Endothelial cell of umbilical vein (primary cell): ENCODE results near the gene OXA1L. TPM values are rescaled to one million over a fixed set of nuclear protein-coding genes. Genes with fewer than 3 reads are reported as not detected.

Source experiments
- BruUV-seq: library from RNA; stranded (reverse); fragments of 400-500 nt; replicated peaks from 2 replicates; lab custom pipeline; 2021; lab: Mats Ljungman, UMichigan
- CTCF ChIA-PET: fragments of 300-600, 350-600 bp; sonication (Branson Sonifier 250); formaldehyde crosslinking; loops from one replicate; lab custom pipeline; 2021; ENCODE audit warnings: antibody characterized with exemption, inconsistent platforms; lab: Charles Lee
- POLR2A ChIA-PET: fragments of 300-600, 350-600 bp; sonication (Branson Sonifier 250); formaldehyde crosslinking; loops from one replicate; lab custom pipeline; 2021; ENCODE audit warnings: antibody characterized with exemption, inconsistent platforms; lab: Charles Lee
- DNase-seq: peaks from one replicate; pipeline ENCODE4 v3.0.0-alpha.2; 2011; ENCODE audit warnings: low read depth, low spot score
- FAIRE-seq: peaks from 2 replicates; lab custom pipeline; 2011; peaks lifted over from hg19 to GRCh38; lab: Jason Lieb, UNC
- H2AFZ ChIP-seq: 2 replicates; pipeline ENCODE4 v1.6.0; 2012; ENCODE audit warnings: low read depth, low read length, control low read depth, inconsistent platforms
- H3K27ac ChIP-seq: 2 replicates; pipeline ENCODE4 v1.5.1; 2011; ENCODE audit warnings: low read depth, mild to moderate bottlenecking, control low read depth, low read length, moderate library complexity; ENCODE audit not compliant: insufficient read depth
- H3K27me3 ChIP-seq, 2 experiments: 2 replicates each; pipeline versions ENCODE4 v1.6.0 to v1.6.1; 2011; ENCODE audit warnings: low read length in 2 of 2, mixed read lengths in 1 of 2; ENCODE audit not compliant: control insufficient read depth in 2 of 2, insufficient read depth in 2 of 2
- H3K36me3 ChIP-seq, 2 experiments: 2 replicates in 1 of 2; 3 replicates in 1 of 2; pipeline ENCODE4 v1.5.1; 2011; ENCODE audit warnings: low read length in 2 of 2, mild to moderate bottlenecking in 1 of 2, moderate library complexity in 1 of 2; ENCODE audit not compliant: control insufficient read depth in 2 of 2, insufficient read depth in 2 of 2; ENCODE audit errors: extremely low read depth in 1 of 2
- H3K4me1 ChIP-seq: 3 replicates; pipeline ENCODE4 v1.5.1; 2011; ENCODE audit warnings: mild to moderate bottlenecking, low read length; ENCODE audit not compliant: control insufficient read depth, insufficient read depth; ENCODE audit errors: extremely low read depth
- H3K4me2 ChIP-seq: 2 replicates; pipeline ENCODE4 v1.6.1; 2011; ENCODE audit warnings: low read length, control low read depth, mixed read lengths; ENCODE audit not compliant: insufficient read depth
- H3K4me3 ChIP-seq, 3 experiments: fragments of 200-600 bp in 1 of 3; sonication (generic), shearing (Covaris generic) in 1 of 3; replicated peaks in 1 of 3; 2 replicates each; pipeline ENCODE4 v1.5.1; 2011 to 2016; ENCODE audit warnings: control low read depth in 3 of 3, low read length in 3 of 3, mild to moderate bottlenecking in 2 of 3, inconsistent platforms in 1 of 3, low read depth in 1 of 3, moderate library complexity in 1 of 3; ENCODE audit not compliant: insufficient read depth in 1 of 3
- H3K79me2 ChIP-seq: 2 replicates; pipeline ENCODE4 v1.6.0; 2012; ENCODE audit warnings: low read length, inconsistent platforms; ENCODE audit not compliant: control insufficient read depth, insufficient read depth
- H3K9ac ChIP-seq: replicated peaks from 2 replicates; pipeline ENCODE3; 2011; ENCODE audit warnings: low read length, control low read depth; ENCODE audit not compliant: insufficient read depth; ENCODE audit errors: extremely low read depth
- H3K9me1 ChIP-seq: replicated peaks from 3 replicates; pipeline ENCODE4 v1.6.0; 2011; ENCODE audit warnings: mild to moderate bottlenecking, low read length; ENCODE audit not compliant: control insufficient read depth, insufficient read depth; ENCODE audit errors: extremely low read depth
- H3K9me3 ChIP-seq: replicated peaks from 2 replicates; pipeline ENCODE4 v1.5.1; 2012; ENCODE audit warnings: low read length, inconsistent platforms; ENCODE audit not compliant: control insufficient read depth, insufficient read depth
- H4K20me1 ChIP-seq: replicated peaks from 2 replicates; pipeline ENCODE3; 2011; ENCODE audit warnings: mild to moderate bottlenecking, low read length; ENCODE audit not compliant: control insufficient read depth, insufficient read depth; ENCODE audit errors: extremely low read depth
- EZH2 ChIP-seq: IDR thresholded peaks from 2 replicates; pipeline ENCODE4 v1.6.1; 2012; ENCODE audit warnings: borderline replicate concordance, low read depth, mild to moderate bottlenecking, moderate library complexity, low read length, inconsistent platforms; ENCODE audit not compliant: severe bottlenecking
- FOS ChIP-seq: IDR thresholded peaks from 2 replicates; pipeline ENCODE4 v1.6.1; 2011; ENCODE audit warnings: mild to moderate bottlenecking, low read length, moderate library complexity, borderline replicate concordance; ENCODE audit not compliant: insufficient read depth
- GATA2 ChIP-seq: IDR thresholded peaks from 2 replicates; pipeline ENCODE4 v1.7.0; 2011; ENCODE audit warnings: low read depth, mild to moderate bottlenecking, moderate library complexity, mixed read lengths, low read length; ENCODE audit not compliant: insufficient read length, insufficient read depth
- JUN ChIP-seq: IDR thresholded peaks from 2 replicates; pipeline ENCODE4 v1.6.1; 2011; ENCODE audit warnings: borderline replicate concordance, low read depth; ENCODE audit not compliant: insufficient read length, insufficient read depth
- MAX ChIP-seq: IDR thresholded peaks from 2 replicates; pipeline ENCODE4 v1.6.1; 2011; ENCODE audit not compliant: insufficient read depth, insufficient read length
- MYC ChIP-seq: IDR thresholded peaks from one replicate; pipeline ENCODE4 v1.6.1; 2011; ENCODE audit warnings: mild to moderate bottlenecking, low read depth, low read length
- POLR2A ChIP-seq: IDR thresholded peaks from 2 replicates; pipeline ENCODE4 v1.6.1; 2012; ENCODE audit warnings: low read depth, mild to moderate bottlenecking, control low read depth, low read length
- POLR2AphosphoS5 ChIP-seq: IDR thresholded peaks from 2 replicates; pipeline ENCODE4 v1.6.1; 2012; ENCODE audit warnings: low read depth, mild to moderate bottlenecking, control low read depth, low read length, moderate library complexity; ENCODE audit not compliant: insufficient read depth
- dilution Hi-C: fragments of 300-500 bp; cut with MboI; formaldehyde crosslinking; loops from one replicate; pipeline ENCODE4 v1.15.0; 2019; ENCODE audit warnings: low sequenced_read_pairs; ENCODE audit not compliant: extremely low pct_ligation_motif_present
- intact Hi-C: fragments of 100-400 bp; cut with micrococcal nuclease; formaldehyde crosslinking; loops from one replicate; pipeline ENCODE4 v1.10.0; 2022
- polyA plus RNA-seq, 4 experiments: library from polyadenylated mRNA; depleted of rRNA in 3 of 4; stranded (reverse) in 3 of 4; unstranded in 1 of 4; fragments of >200 nt; gene quantifications; 2 replicates each; pipeline versions ENCODE4 v1.2.1 to v1.2.3, GENCODE V29; 2011 to 2012; ENCODE audit warnings: missing spikeins in 1 of 4
- total RNA-seq: library from RNA; stranded (reverse); gene quantifications from 2 replicates; pipeline ENCODE4 v1.2.3, GENCODE V29; 2021
- TF ChIP-seq, protein P1 (sequence below), 2 donors: IDR thresholded peaks; 1 replicate in 1 of 2; 2 replicates in 1 of 2; pipeline ENCODE4 v1.5.1; 2011; ENCODE audit warnings: low read length in 2 of 2, mild to moderate bottlenecking in 2 of 2, moderate library complexity in 2 of 2, control low read depth in 1 of 2, inconsistent platforms in 1 of 2, low read depth in 1 of 2; ENCODE audit not compliant: insufficient read depth in 1 of 2; ENCODE audit errors: extremely low read depth in 1 of 2

The OXA1L gene
- total and polyA plus RNA-seq, 2 donors (not counting 3 experiments of a cell fraction or from before 2014, with no cell fraction given): 212 to 294 TPM

DNA sequence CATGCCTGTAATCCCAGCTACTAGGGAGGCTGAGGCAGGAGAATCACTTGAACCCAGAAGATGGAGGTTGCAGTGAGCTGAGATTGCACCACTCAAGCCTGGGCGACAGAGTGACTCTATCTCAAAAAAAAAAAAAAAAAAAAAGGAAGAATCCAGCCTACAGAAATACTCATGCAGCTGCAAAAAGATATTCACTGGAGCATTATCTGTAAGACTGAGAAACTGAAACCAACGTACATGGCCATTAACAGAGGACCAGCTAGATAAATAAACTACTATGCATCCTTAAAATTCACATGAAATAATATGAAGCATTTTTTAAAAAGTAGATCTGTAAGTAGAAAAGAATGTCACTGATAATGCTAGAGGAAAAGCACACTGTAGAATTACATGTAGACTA is 45.2 kb downstream of the OXA1L start:
- H3K4me2 ChIP-seq: no peak overlapping the region
- no peak overlapping the region for H3K4me3 ChIP-seq
- no peaks in the 10 kb centered on the region for H3K79me2 ChIP-seq
- intact Hi-C loops (no loop called here), dilution Hi-C loops (no loop called here)
- ChIA-PET POLR2A (interaction anchor here (0.9 kb wide), 1 partner anchor 33 kb away, joined by 3 read pairs; no protein-coding TSS in a partner anchor), CTCF (interaction anchor here (0.8 to 1.4 kb wide), 3 partner anchors 153 to 242 kb away, joined by 3 to 6 read pairs (median 3); no protein-coding TSS in a partner anchor)
- no peak for DNase-seq
- H3K4me1 ChIP-seq: peaks cover 4% of the 10 kb centered on the region
- no peaks in the 10 kb centered on the region for H4K20me1 ChIP-seq
- no peak for FAIRE-seq
- H3K27me3 ChIP-seq: no peaks in the 10 kb centered on the region
- H3K9me3 ChIP-seq: no peaks in the 10 kb centered on the region
- no peak for TF ChIP-seq MAX
- no peak for TF ChIP-seq JUN
- no peak for TF ChIP-seq MYC
- no peak for TF ChIP-seq POLR2AphosphoS5
- TF ChIP-seq GATA2: no peak
- TF ChIP-seq, protein P1, sequence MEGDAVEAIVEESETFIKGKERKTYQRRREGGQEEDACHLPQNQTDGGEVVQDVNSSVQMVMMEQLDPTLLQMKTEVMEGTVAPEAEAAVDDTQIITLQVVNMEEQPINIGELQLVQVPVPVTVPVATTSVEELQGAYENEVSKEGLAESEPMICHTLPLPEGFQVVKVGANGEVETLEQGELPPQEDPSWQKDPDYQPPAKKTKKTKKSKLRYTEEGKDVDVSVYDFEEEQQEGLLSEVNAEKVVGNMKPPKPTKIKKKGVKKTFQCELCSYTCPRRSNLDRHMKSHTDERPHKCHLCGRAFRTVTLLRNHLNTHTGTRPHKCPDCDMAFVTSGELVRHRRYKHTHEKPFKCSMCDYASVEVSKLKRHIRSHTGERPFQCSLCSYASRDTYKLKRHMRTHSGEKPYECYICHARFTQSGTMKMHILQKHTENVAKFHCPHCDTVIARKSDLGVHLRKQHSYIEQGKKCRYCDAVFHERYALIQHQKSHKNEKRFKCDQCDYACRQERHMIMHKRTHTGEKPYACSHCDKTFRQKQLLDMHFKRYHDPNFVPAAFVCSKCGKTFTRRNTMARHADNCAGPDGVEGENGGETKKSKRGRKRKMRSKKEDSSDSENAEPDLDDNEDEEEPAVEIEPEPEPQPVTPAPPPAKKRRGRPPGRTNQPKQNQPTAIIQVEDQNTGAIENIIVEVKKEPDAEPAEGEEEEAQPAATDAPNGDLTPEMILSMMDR (IDR thresholded peaks at IDR 0.05; ENCODE audit: extremely low read depth in 1 of 2, insufficient read depth in 1 of 2, low read depth in 1 of 2, low read length in 2 of 2): no peak
- TF ChIP-seq FOS: no peak
- no peak for TF ChIP-seq POLR2A
- no peak for TF ChIP-seq EZH2
- H2AFZ ChIP-seq: no peak overlapping the region
- H3K27ac ChIP-seq: no peak overlapping the region
- BruUV-seq: no TSS peak
- H3K9ac ChIP-seq: no peak overlapping the region
- no peaks in the 10 kb centered on the region for H3K9me1 ChIP-seq
- peaks cover 0 to 5% of the 10 kb centered on the region in 2 experiments for H3K36me3 ChIP-seq
